ENCODE measurements around the gene RALGDS. TPM values are rescaled to one million over a fixed set of nuclear protein-coding genes. Genes with fewer than 3 reads are reported as not detected.
"Not testable (repeated sequence)": the region's sequence is repeated elsewhere in the genome, so short reads cannot be mapped to it uniquely, and the experiment has no call there.

The RALGDS gene
- total RNA-seq, 2 donors from 2014 or later, result 28.0 to 30.7 TPM

DNA sequence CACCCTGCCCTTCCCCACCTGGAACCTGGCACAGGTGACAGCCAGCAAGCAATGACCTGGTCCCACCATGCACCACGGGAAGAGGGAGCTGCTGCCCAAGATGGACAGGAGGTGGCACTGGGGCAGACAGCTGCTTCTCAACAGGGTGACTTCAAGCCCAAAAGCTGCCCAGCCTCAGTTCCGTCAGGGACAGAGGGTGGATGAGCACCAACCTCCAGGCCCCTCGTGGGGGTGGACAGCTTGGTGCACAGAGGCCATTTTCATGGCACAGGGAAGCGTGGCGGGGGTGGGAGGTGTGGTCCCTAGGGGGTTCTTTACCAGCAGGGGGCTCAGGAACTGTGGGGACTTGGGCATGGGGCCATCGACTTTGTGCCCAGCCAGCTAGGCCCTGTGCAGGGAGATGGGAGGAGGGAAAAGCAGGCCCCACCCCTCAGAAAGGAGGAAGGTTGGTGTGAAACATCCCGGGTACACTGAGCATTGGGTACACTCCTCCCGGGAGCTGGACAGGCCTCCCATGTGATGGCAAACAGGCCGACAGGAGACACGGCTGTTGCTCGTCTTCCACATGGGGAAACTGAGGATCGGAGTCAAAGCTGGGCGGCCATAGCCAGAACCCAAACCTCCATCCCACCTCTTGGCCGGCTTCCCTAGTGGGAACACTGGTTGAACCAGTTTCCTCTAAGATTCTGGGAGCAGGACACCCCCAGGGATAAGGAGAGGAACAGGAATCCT lies 57.4 kb downstream of the RALGDS start:
- Histone ChIP-seq H3K36me3 (ENCODE audit: control insufficient read depth, insufficient read depth, low read length) (peaks cover 3% of the 10 kb centered on the region), H3K9me3 (ENCODE audit: control insufficient read depth, low read length) (no peaks in the 10 kb centered on the region), H3K27ac (ENCODE audit: low read depth, low read length) (no peak overlapping the region), H3K4me3 (ENCODE audit: low read length) (no peak overlapping the region), H3K9ac (ENCODE audit: extremely low read depth, low read length, poor library complexity, severe bottlenecking) (no peak overlapping the region), H3K4me1 (ENCODE audit: control insufficient read depth, insufficient read depth, low read length) (peaks cover 7% of the 10 kb centered on the region), H3K27me3 (ENCODE audit: control insufficient read depth, insufficient read depth, low read length, poor library complexity, severe bottlenecking) (no peaks in the 10 kb centered on the region)
- Mint-ChIP-seq H3K27ac (no peak overlapping the region), H3K27me3 (ENCODE audit: insufficient read depth) (peaks cover 4% of the 10 kb centered on the region), H3K36me3 (ENCODE audit: low read depth) (peaks cover 5% of the 10 kb centered on the region), H3K4me3 (no peak overlapping the region), H3K9me3 (no peaks in the 10 kb centered on the region), H3K4me1 (peaks cover 20% of the 10 kb centered on the region)
- no peak for DNase-seq
- WGBS, 2 experiments (ENCODE audit: insufficient coverage in 1 of 2, insufficient read length in 1 of 2), result 92 to 99% methylated on average over 8 to 14 of the region's 14 CpGs
- TF ChIP-seq, protein P1, sequence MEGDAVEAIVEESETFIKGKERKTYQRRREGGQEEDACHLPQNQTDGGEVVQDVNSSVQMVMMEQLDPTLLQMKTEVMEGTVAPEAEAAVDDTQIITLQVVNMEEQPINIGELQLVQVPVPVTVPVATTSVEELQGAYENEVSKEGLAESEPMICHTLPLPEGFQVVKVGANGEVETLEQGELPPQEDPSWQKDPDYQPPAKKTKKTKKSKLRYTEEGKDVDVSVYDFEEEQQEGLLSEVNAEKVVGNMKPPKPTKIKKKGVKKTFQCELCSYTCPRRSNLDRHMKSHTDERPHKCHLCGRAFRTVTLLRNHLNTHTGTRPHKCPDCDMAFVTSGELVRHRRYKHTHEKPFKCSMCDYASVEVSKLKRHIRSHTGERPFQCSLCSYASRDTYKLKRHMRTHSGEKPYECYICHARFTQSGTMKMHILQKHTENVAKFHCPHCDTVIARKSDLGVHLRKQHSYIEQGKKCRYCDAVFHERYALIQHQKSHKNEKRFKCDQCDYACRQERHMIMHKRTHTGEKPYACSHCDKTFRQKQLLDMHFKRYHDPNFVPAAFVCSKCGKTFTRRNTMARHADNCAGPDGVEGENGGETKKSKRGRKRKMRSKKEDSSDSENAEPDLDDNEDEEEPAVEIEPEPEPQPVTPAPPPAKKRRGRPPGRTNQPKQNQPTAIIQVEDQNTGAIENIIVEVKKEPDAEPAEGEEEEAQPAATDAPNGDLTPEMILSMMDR (conservative IDR thresholded peaks at IDR 0.05), result no peak

DNA sequence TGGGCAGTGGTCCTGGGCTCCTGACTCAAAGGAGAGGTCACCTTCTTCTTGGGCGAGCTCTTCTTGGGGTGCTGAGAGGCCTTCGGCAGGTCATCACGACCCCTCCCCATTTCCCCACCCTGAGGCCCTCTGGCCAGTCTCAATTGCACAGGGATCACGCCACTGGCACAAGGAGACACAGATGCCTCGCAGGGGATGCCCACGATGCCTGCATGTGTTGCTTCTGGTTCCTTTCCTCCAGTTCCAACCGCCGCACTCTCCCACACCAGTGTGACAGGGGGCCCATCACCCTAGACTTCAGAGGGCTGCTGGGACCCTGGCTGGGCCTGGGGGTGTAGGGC lies 57.9 kb downstream of the RALGDS start:
- peaks cover 9% of the 10 kb centered on the region for H3K27me3 Mint-ChIP-seq (ENCODE audit: insufficient read depth)
- no peak overlapping the region for H3K27ac ChIP-seq (ENCODE audit: low read depth, low read length)
- H3K4me1 Mint-ChIP-seq, result peaks cover 21% of the 10 kb centered on the region
- no peaks in the 10 kb centered on the region for H3K9me3 Mint-ChIP-seq
- H3K9ac ChIP-seq (ENCODE audit: extremely low read depth, low read length, poor library complexity, severe bottlenecking), result no peak overlapping the region
- TF ChIP-seq, protein P1 (conservative IDR thresholded peaks at IDR 0.05), result no peak
- H3K4me1 ChIP-seq (ENCODE audit: control insufficient read depth, insufficient read depth, low read length), result peaks cover 7% of the 10 kb centered on the region
- 92 to 98% methylated on average over 6 to 8 of the region's 8 CpGs for WGBS, 2 experiments (ENCODE audit: insufficient coverage in 1 of 2, insufficient read length in 1 of 2)
- H3K27me3 ChIP-seq (ENCODE audit: control insufficient read depth, insufficient read depth, low read length, poor library complexity, severe bottlenecking), result no peaks in the 10 kb centered on the region
- no peak overlapping the region for H3K4me3 ChIP-seq (ENCODE audit: low read length)
- peaks cover 7% of the 10 kb centered on the region for H3K36me3 ChIP-seq (ENCODE audit: control insufficient read depth, insufficient read depth, low read length)
- peaks cover 9% of the 10 kb centered on the region for H3K36me3 Mint-ChIP-seq (ENCODE audit: low read depth)
- no peaks in the 10 kb centered on the region for H3K9me3 ChIP-seq (ENCODE audit: control insufficient read depth, low read length)
- no peak overlapping the region for H3K4me3 Mint-ChIP-seq
- no peak overlapping the region for H3K27ac Mint-ChIP-seq
- no peak for DNase-seq

DNA sequence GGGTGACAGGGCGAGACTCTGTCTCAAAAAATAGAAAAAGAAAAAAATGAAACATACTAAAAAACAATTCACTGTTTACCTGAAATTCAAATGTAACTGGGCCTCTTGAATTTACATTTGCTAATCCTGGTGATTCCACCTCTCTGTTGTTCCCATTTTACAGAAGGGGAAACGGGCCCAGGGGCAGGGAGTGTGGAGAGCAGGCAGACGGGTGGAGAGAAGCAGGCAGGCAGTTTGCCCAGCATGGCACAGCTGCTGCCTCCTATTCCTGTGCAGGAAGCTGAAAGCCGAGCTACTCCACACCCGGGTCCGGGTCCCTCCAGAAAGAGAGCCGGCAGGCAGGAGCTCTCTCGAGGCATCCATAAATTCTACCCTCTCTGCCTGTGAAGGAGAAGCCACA lies 58.5 kb downstream of the RALGDS start:
- H3K4me1 ChIP-seq (ENCODE audit: control insufficient read depth, insufficient read depth, low read length); H3K9me3 ChIP-seq (ENCODE audit: control insufficient read depth, low read length); H3K4me3 ChIP-seq (ENCODE audit: low read length); DNase-seq; H3K36me3 ChIP-seq (ENCODE audit: control insufficient read depth, insufficient read depth, low read length); H3K9ac ChIP-seq (ENCODE audit: extremely low read depth, low read length, poor library complexity, severe bottlenecking); H3K27ac ChIP-seq (ENCODE audit: low read depth, low read length); H3K4me3 Mint-ChIP-seq; H3K27me3 ChIP-seq (ENCODE audit: control insufficient read depth, insufficient read depth, low read length, poor library complexity, severe bottlenecking); H3K27ac Mint-ChIP-seq; H3K9me3 Mint-ChIP-seq: not testable (repeated sequence)
- 75% methylated on average over 2 of the region's 8 CpGs; no CpG with 5 or more reads in 1 of the 2 experiments for WGBS, 2 experiments (ENCODE audit: insufficient coverage in 1 of 2, insufficient read length in 1 of 2)
- Mint-ChIP-seq H3K4me1 (peaks cover 21% of the 10 kb centered on the region), H3K36me3 (ENCODE audit: low read depth) (peaks cover 15% of the 10 kb centered on the region), H3K27me3 (ENCODE audit: insufficient read depth) (peaks cover 14% of the 10 kb centered on the region)

DNA sequence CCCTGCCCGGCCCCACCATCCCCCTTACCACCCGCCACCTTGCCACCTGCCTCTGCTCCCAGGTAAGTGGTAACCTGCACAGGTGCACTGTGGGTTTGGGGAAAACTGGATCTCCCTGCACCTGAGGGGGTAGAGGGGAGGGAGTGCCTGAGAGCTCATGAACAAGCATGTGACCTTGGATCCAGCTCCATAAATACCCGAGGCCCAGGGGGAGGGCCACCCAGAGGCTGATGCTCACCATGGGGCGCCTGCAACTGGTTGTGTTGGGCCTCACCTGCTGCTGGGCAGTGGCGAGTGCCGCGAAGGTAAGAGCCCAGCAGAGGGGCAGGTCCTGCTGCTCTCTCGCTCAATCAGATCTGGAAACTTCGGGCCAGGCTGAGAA lies 59.3 kb downstream of the RALGDS start, which contains the start of gene CEL:
TSS of gene CEL (plus strand) at position 218 of the 382 bp plus-strand sequence. CDS start at position 240, 22 bp downstream.
- Mint-ChIP-seq H3K4me1 (peaks cover 21% of the 10 kb centered on the region), H3K36me3 (ENCODE audit: low read depth) (peaks cover 19% of the 10 kb centered on the region), H3K27me3 (ENCODE audit: insufficient read depth) (peaks cover 14% of the 10 kb centered on the region), H3K27ac (peak within 1 kb of the TSS; percentile 61)
- not testable (repeated sequence) for H3K27me3 ChIP-seq (ENCODE audit: control insufficient read depth, insufficient read depth, low read length, poor library complexity, severe bottlenecking); H3K4me1 ChIP-seq (ENCODE audit: control insufficient read depth, insufficient read depth, low read length); H3K4me3 Mint-ChIP-seq; H3K9ac ChIP-seq (ENCODE audit: extremely low read depth, low read length, poor library complexity, severe bottlenecking); H3K9me3 Mint-ChIP-seq; H3K9me3 ChIP-seq (ENCODE audit: control insufficient read depth, low read length); H3K36me3 ChIP-seq (ENCODE audit: control insufficient read depth, insufficient read depth, low read length); H3K4me3 ChIP-seq (ENCODE audit: low read length)
- 60 to 79% methylated on average over 1 of the region's 9 CpGs for WGBS, 2 experiments (ENCODE audit: insufficient coverage in 1 of 2, insufficient read length in 1 of 2)
- H3K27ac ChIP-seq (ENCODE audit: low read depth, low read length), result peak within 1 kb of the TSS; percentile 70
- peak; percentile 43 for DNase-seq

DNA sequence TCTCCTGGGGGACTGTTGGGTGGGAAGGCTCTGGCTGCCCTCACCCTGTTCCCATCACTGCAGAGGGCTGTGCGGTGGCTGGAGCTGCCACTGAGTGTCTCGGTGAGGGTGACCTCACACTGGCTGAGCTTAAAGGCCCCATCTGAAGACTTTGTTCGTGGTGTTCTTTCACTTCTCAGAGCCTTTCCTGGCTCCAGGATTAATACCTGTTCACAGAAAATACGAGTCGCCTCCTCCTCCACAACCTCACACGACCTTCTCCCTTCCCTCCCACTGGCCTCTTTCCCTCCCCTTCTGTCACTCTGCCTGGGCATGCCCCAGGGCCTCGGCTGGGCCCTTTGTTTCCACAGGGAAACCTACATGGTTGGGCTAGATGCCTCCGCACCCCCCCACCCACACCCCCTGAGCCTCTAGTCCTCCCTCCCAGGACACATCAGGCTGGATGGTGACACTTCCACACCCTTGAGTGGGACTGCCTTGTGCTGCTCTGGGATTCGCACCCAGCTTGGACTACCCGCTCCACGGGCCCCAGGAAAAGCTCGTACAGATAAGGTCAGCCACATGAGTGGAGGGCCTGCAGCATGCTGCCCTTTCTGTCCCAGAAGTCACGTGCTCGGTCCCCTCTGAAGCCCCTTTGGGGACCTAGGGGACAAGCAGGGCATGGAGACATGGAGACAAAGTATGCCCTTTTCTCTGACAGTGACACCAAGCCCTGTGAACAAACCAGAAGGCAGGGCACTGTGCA lies 59.8 kb downstream of the RALGDS start:
- peaks cover 13% of the 10 kb centered on the region for H3K36me3 ChIP-seq (ENCODE audit: control insufficient read depth, insufficient read depth, low read length)
- H3K27ac Mint-ChIP-seq, result peak overlapping the region; percentile 61
- not testable (repeated sequence) for H3K4me3 ChIP-seq (ENCODE audit: low read length); H3K9ac ChIP-seq (ENCODE audit: extremely low read depth, low read length, poor library complexity, severe bottlenecking); H3K4me3 Mint-ChIP-seq; H3K9me3 ChIP-seq (ENCODE audit: control insufficient read depth, low read length); H3K4me1 ChIP-seq (ENCODE audit: control insufficient read depth, insufficient read depth, low read length); H3K27me3 ChIP-seq (ENCODE audit: control insufficient read depth, insufficient read depth, low read length, poor library complexity, severe bottlenecking); H3K9me3 Mint-ChIP-seq
- 66 to 68% methylated on average over 11 to 14 of the region's 14 CpGs for WGBS, 2 experiments (ENCODE audit: insufficient coverage in 1 of 2, insufficient read length in 1 of 2)
- H3K4me1 Mint-ChIP-seq, result peaks cover 21% of the 10 kb centered on the region
- H3K27me3 Mint-ChIP-seq (ENCODE audit: insufficient read depth), result peaks cover 14% of the 10 kb centered on the region
- peak; percentile 58 for DNase-seq
- peak overlapping the region; percentile 70 for H3K27ac ChIP-seq (ENCODE audit: low read depth, low read length)
- peaks cover 24% of the 10 kb centered on the region for H3K36me3 Mint-ChIP-seq (ENCODE audit: low read depth)
